Keratinocyte (primary cell): Measurements from ENCODE around the gene ANTXR2. TPM values are rescaled to one million over a fixed set of nuclear protein-coding genes. Genes with fewer than 3 reads are reported as not detected.

ENCODE experiments used
- DNase-seq: peaks from one replicate; pipeline ENCODE4 v3.0.0-alpha.2; 2011; ENCODE audit warnings: low read depth, missing footprints, low spot score
- FAIRE-seq: peaks from 2 replicates; lab custom pipeline; 2011; peaks lifted over from hg19 to GRCh38; lab: Jason Lieb, UNC
- H2AFZ ChIP-seq: 2 replicates; pipeline ENCODE4 v1.6.0; 2012; ENCODE audit warnings: low read length, control low read depth, inconsistent platforms; ENCODE audit not compliant: control insufficient read depth
- H3K27ac ChIP-seq: 2 replicates; pipeline ENCODE4 v1.5.1; 2011; ENCODE audit warnings: low read length; ENCODE audit not compliant: control insufficient read depth, insufficient read depth
- H3K27me3 ChIP-seq: 3 replicates; pipeline ENCODE4 v1.6.0; 2011; ENCODE audit warnings: low read length; ENCODE audit not compliant: control insufficient read depth, insufficient read depth; ENCODE audit errors: extremely low read depth
- H3K36me3 ChIP-seq, 2 experiments: 2 replicates in 1 of 2; 3 replicates in 1 of 2; pipeline ENCODE4 v1.5.1; 2011; ENCODE audit warnings: low read length in 2 of 2, mild to moderate bottlenecking in 1 of 2; ENCODE audit not compliant: control insufficient read depth in 2 of 2, insufficient read depth in 2 of 2; ENCODE audit errors: extremely low read depth in 1 of 2
- H3K4me1 ChIP-seq: 3 replicates; pipeline ENCODE4 v1.5.1; 2011; ENCODE audit warnings: low read length; ENCODE audit not compliant: control insufficient read depth, insufficient read depth; ENCODE audit errors: extremely low read depth
- H3K4me2 ChIP-seq: 3 replicates; pipeline ENCODE4 v1.6.0; 2011; ENCODE audit warnings: low read depth, low read length; ENCODE audit not compliant: control insufficient read depth, insufficient read depth; ENCODE audit errors: extremely low read depth
- H3K4me3 ChIP-seq, 3 experiments: fragments of 200-600 bp in 1 of 3; sonication (generic) in 1 of 3; 2 replicates in 2 of 3; 3 replicates in 1 of 3; pipeline ENCODE4 v1.5.1; 2011 to 2016; ENCODE audit warnings: low read length in 3 of 3, mild to moderate bottlenecking in 3 of 3, control low read depth in 2 of 3, inconsistent platforms in 1 of 3, low read depth in 1 of 3, mixed read lengths in 1 of 3, mixed run types in 1 of 3, moderate library complexity in 1 of 3; ENCODE audit not compliant: control insufficient read depth in 2 of 3, insufficient read depth in 2 of 3; ENCODE audit errors: extremely low read depth in 1 of 3
- H3K79me2 ChIP-seq: 2 replicates; pipeline ENCODE4 v1.6.0; 2012; ENCODE audit warnings: low read length; ENCODE audit not compliant: control insufficient read depth, insufficient read depth
- H3K9ac ChIP-seq: 3 replicates; pipeline ENCODE4 v1.6.0; 2011; ENCODE audit warnings: low read length; ENCODE audit not compliant: control insufficient read depth, insufficient read depth; ENCODE audit errors: extremely low read depth
- H3K9me1 ChIP-seq: 3 replicates; pipeline ENCODE4 v1.6.0; 2011; ENCODE audit warnings: low read length; ENCODE audit not compliant: control insufficient read depth, insufficient read depth; ENCODE audit errors: extremely low read depth
- H3K9me3 ChIP-seq: 2 replicates; pipeline ENCODE4 v1.5.1; 2012; ENCODE audit warnings: low read depth, low read length; ENCODE audit not compliant: control insufficient read depth
- H4K20me1 ChIP-seq: 3 replicates; pipeline ENCODE4 v1.6.0; 2011; ENCODE audit warnings: low read length; ENCODE audit not compliant: control insufficient read depth, insufficient read depth; ENCODE audit errors: extremely low read depth
- CTCF ChIP-seq, 3 experiments: IDR thresholded peaks in 1 of 3; conservative IDR thresholded peaks in 1 of 3; optimal IDR thresholded peaks in 1 of 3; 2 replicates in 2 of 3; 3 replicates in 1 of 3; pipeline versions ENCODE3 to v1.5.1; 2011; ENCODE audit warnings: low read length in 3 of 3, mild to moderate bottlenecking in 3 of 3, moderate library complexity in 2 of 3, control low read depth in 1 of 3, inconsistent platforms in 1 of 3; ENCODE audit not compliant: insufficient read depth in 2 of 3; ENCODE audit errors: extremely low read depth in 1 of 3
- EZH2 ChIP-seq: IDR thresholded peaks from one replicate; pipeline ENCODE4 v1.6.1; 2012; ENCODE audit warnings: inconsistent platforms, mild to moderate bottlenecking, low read length, moderate library complexity
- dilution Hi-C: fragments of 300-500 bp; cut with MboI; formaldehyde crosslinking; loops from one replicate; pipeline ENCODE4 v1.7.0; 2020; ENCODE audit warnings: low sequenced_read_pairs; ENCODE audit not compliant: extremely low pct_ligation_motif_present
- polyA plus RNA-seq, 5 experiments: library from polyadenylated mRNA; depleted of rRNA in 3 of 5; stranded (reverse) in 3 of 5; stranded (forward) in 1 of 5; unstranded in 1 of 5; fragments of >200 nt; gene quantifications; 1 replicate in 1 of 5; 2 replicates in 3 of 5; 3 replicates in 1 of 5; pipeline versions ENCODE4 v1.2.1 to v1.2.3, GENCODE V29; 2011 to 2012; ENCODE audit warnings: missing spikeins in 2 of 5, low read depth in 1 of 5, low replicate concordance in 1 of 5

Gene ANTXR2
- polyA plus RNA-seq, 1 donor (not counting 4 experiments of a cell fraction or from before 2014, with no cell fraction given) = 89.1 TPM

GRCh38 chr4:80085081-80085480 lies 12.1 kb upstream of the ANTXR2 start:
- no peaks in the 10 kb centered on the region for H3K9me1 ChIP-seq
- DNase-seq (no peak), FAIRE-seq (peak; percentile 36)
- dilution Hi-C loops = no loop called here
- no peak overlapping the region for H2AFZ ChIP-seq
- H3K9ac ChIP-seq = no peak overlapping the region
- H3K4me1 ChIP-seq = peaks cover 19% of the 10 kb centered on the region
- H3K36me3 ChIP-seq = no peaks in the 10 kb centered on the region
- TF ChIP-seq CTCF (optimal IDR thresholded peaks at IDR 0.05 in 1 of 3, IDR thresholded peaks at IDR 0.05 in 1 of 3, conservative IDR thresholded peaks at IDR 0.05 in 1 of 3; ENCODE audit: extremely low read depth in 1 of 3, insufficient read depth in 2 of 3, low read length in 3 of 3) (no peak), EZH2 (no peak)
- no peak overlapping the region for H3K4me3 ChIP-seq
- no peak overlapping the region for H3K4me2 ChIP-seq
- no peaks in the 10 kb centered on the region for H3K27me3 ChIP-seq
- H3K27ac ChIP-seq = no peak overlapping the region
- H3K9me3 ChIP-seq = no peaks in the 10 kb centered on the region
- H3K79me2 ChIP-seq = no peaks in the 10 kb centered on the region
- H4K20me1 ChIP-seq = no peaks in the 10 kb centered on the region

GRCh38 chr4:80082693-80083092 lies 9.7 kb upstream of the ANTXR2 start:
- DNase-seq (no peak), FAIRE-seq (no peak)
- TF ChIP-seq CTCF (optimal IDR thresholded peaks at IDR 0.05 in 1 of 3, IDR thresholded peaks at IDR 0.05 in 1 of 3, conservative IDR thresholded peaks at IDR 0.05 in 1 of 3; ENCODE audit: extremely low read depth in 1 of 3, insufficient read depth in 2 of 3, low read length in 3 of 3) = no peak
- no peak for TF ChIP-seq EZH2
- Histone ChIP-seq H3K79me2 (no peaks in the 10 kb centered on the region), H3K9me1 (no peaks in the 10 kb centered on the region), H3K9me3 (no peaks in the 10 kb centered on the region), H3K9ac (no peak overlapping the region), H2AFZ (no peak overlapping the region), H3K27me3 (no peaks in the 10 kb centered on the region), H3K4me2 (no peak overlapping the region), H3K36me3 (no peaks in the 10 kb centered on the region), H3K4me3 (no peak overlapping the region), H3K4me1 (peaks cover 37% of the 10 kb centered on the region), H4K20me1 (no peaks in the 10 kb centered on the region), H3K27ac (no peak overlapping the region)
- dilution Hi-C loops = no loop called here
